Stimulated activated effector memory CD8-positive, alpha-beta T cell treated with anti-CD3 and anti-CD28 coated beads, Interleukin-12 subunit alpha, Interleukin-12 subunit beta, amount 100 ng/mL, for 72 hours (primary cell): ENCODE results near the gene CXCL5.
"Not testable (repeated sequence)": the region's sequence is repeated elsewhere in the genome, so short reads cannot be mapped to it uniquely, and the experiment has no call there.

Experiments used
- ATAC-seq: fragments of 150-1000 bp; cut with Tn5 transposase; 2 replicates; pipeline ENCODE4 v1.10.0; 2021
- DNase-seq, 2 donors: peaks; one replicate each; pipeline ENCODE4 v3.0.0; 2021 to 2022; ENCODE audit warnings: low spot score in 2 of 2
- H3K27ac Mint-ChIP-seq: one replicate; pipeline ENCODE4 v1.8.0; 2022; ENCODE audit warnings: mild to moderate bottlenecking, mixed read lengths
- H3K36me3 Mint-ChIP-seq: one replicate; pipeline ENCODE4 v1.8.0; 2022; ENCODE audit warnings: mild to moderate bottlenecking, mixed read lengths
- H3K4me1 Mint-ChIP-seq: one replicate; pipeline ENCODE4 v1.8.0; 2022; ENCODE audit warnings: mixed read lengths
- H3K4me3 Mint-ChIP-seq: one replicate; pipeline ENCODE4 v1.8.0; 2022; ENCODE audit warnings: mild to moderate bottlenecking, mixed read lengths
- H3K9me3 Mint-ChIP-seq: one replicate; pipeline ENCODE4 v1.8.0; 2022; ENCODE audit warnings: mixed read lengths

The CXCL5 gene

GRCh38 chr4:73964862-73965611 is 33.4 kb downstream of the CXCL5 start:
- peaks cover 19% of the 10 kb centered on the region for H3K9me3 Mint-ChIP-seq
- no peak overlapping the region for H3K27ac Mint-ChIP-seq
- H3K36me3 Mint-ChIP-seq, result peaks cover 6% of the 10 kb centered on the region
- H3K4me3 Mint-ChIP-seq, result no peak overlapping the region
- no peaks in the 10 kb centered on the region for H3K4me1 Mint-ChIP-seq
- DNase-seq (no peak), ATAC-seq (peak; percentile 34)

GRCh38 chr4:73962724-73963123 is 35.8 kb downstream of the CXCL5 start:
- peaks cover 6% of the 10 kb centered on the region for H3K36me3 Mint-ChIP-seq
- no peak overlapping the region for H3K27ac Mint-ChIP-seq
- ATAC-seq (no peak), DNase-seq (no peak)
- no peak overlapping the region for H3K4me3 Mint-ChIP-seq
- peaks cover 20% of the 10 kb centered on the region for H3K9me3 Mint-ChIP-seq
- H3K4me1 Mint-ChIP-seq, result no peaks in the 10 kb centered on the region

- not testable (repeated sequence) for H3K36me3 Mint-ChIP-seq, ATAC-seq, DNase-seq, H3K27ac Mint-ChIP-seq, H3K4me3 Mint-ChIP-seq, H3K4me1 Mint-ChIP-seq
- peaks cover 21% of the 10 kb centered on the region for H3K9me3 Mint-ChIP-seq
These were observed 39.4 kb downstream of the CXCL5 start for GRCh38 chr4:73959041-73959440.

- Mint-ChIP-seq H3K4me3 (no peak overlapping the region), H3K36me3 (no peaks in the 10 kb centered on the region), H3K27ac (no peak overlapping the region), H3K9me3 (peaks cover 16% of the 10 kb centered on the region), H3K4me1 (no peaks in the 10 kb centered on the region)
- DNase-seq (no peak), ATAC-seq (no peak)
These were observed 46.1 kb downstream of the CXCL5 start for GRCh38 chr4:73952352-73952751.

- not testable (repeated sequence) for H3K4me3 Mint-ChIP-seq, DNase-seq, H3K4me1 Mint-ChIP-seq, H3K27ac Mint-ChIP-seq, ATAC-seq, H3K36me3 Mint-ChIP-seq
- H3K9me3 Mint-ChIP-seq, result peaks cover 12% of the 10 kb centered on the region
These were observed 48.0 kb downstream of the CXCL5 start for GRCh38 chr4:73950376-73950920.

GRCh38 chr4:73948990-73949706 is 49.3 kb downstream of the CXCL5 start:
- Mint-ChIP-seq H3K27ac (no peak overlapping the region), H3K4me3 (no peak overlapping the region), H3K9me3 (peaks cover 8% of the 10 kb centered on the region), H3K36me3 (no peaks in the 10 kb centered on the region), H3K4me1 (no peaks in the 10 kb centered on the region)
- ATAC-seq (no peak), DNase-seq (no peak)

- ATAC-seq, result no peak
- Mint-ChIP-seq H3K4me1 (no peaks in the 10 kb centered on the region), H3K9me3 (peaks cover 8% of the 10 kb centered on the region), H3K4me3 (no peak overlapping the region), H3K36me3 (no peaks in the 10 kb centered on the region), H3K27ac (no peak overlapping the region)
- DNase-seq, result no peak
These were observed 50.2 kb downstream of the CXCL5 start for GRCh38 chr4:73948291-73948690.

GRCh38 chr4:73947239-73947985 is 51.1 kb downstream of the CXCL5 start:
- Mint-ChIP-seq H3K4me3 (no peak overlapping the region), H3K4me1 (no peaks in the 10 kb centered on the region)

GRCh38 chr4:73945674-73946449 is 52.6 kb downstream of the CXCL5 start:
- ATAC-seq, result no peak
- Mint-ChIP-seq H3K36me3 (no peaks in the 10 kb centered on the region), H3K4me3 (no peak overlapping the region), H3K9me3 (peaks cover 4% of the 10 kb centered on the region), H3K4me1 (no peaks in the 10 kb centered on the region), H3K27ac (no peak overlapping the region)
- no peak for DNase-seq

More at GRCh38 chr4:73947239-73947985, 51.1 kb downstream of the CXCL5 start:
- Mint-ChIP-seq H3K36me3 (no peaks in the 10 kb centered on the region), H3K9me3 (peaks cover 7% of the 10 kb centered on the region), H3K27ac (no peak overlapping the region)
- no peak for DNase-seq
- no peak for ATAC-seq
